SK-N-SH treated with all-trans-retinoic acid at 6 μM for 48 hours (cell line): Measurements from ENCODE around the gene KLF13.

Source experiments
- ATAC-seq: fragments of 200-7000 bp; cut with Tn5 transposase; 3 replicates; pipeline ENCODE4 v1.9.1; 2020; ENCODE audit warnings: mild to moderate bottlenecking, moderate library complexity
- CREB5 ChIP-seq: fragments of 250-450 bp; sonication (Bioruptor Pico); IDR thresholded peaks from 2 replicates; pipeline ENCODE4 v1.5.1; 2020; ENCODE audit warnings: low read depth, mild to moderate bottlenecking, moderate library complexity
- CSDC2 ChIP-seq: fragments of 250-450 bp; sonication (Bioruptor Pico); IDR thresholded peaks from 2 replicates; pipeline ENCODE4 v1.5.0; 2020; ENCODE audit warnings: mild to moderate bottlenecking, moderate library complexity
- CSRNP3 ChIP-seq: fragments of 250-450 bp; sonication (Bioruptor Pico); IDR thresholded peaks from 2 replicates; pipeline ENCODE4 v1.5.1; 2021; ENCODE audit warnings: mild to moderate bottlenecking, moderate library complexity
- GLIS3 ChIP-seq: fragments of 250-450 bp; sonication (Bioruptor Pico); IDR thresholded peaks from 2 replicates; pipeline ENCODE4 v1.5.0; 2020; ENCODE audit warnings: mild to moderate bottlenecking, moderate library complexity
- ISL1 ChIP-seq: fragments of 250-450 bp; sonication (Bioruptor Pico); IDR thresholded peaks from 2 replicates; pipeline ENCODE4 v2.1.2; 2022; ENCODE audit warnings: mild to moderate bottlenecking, moderate library complexity
- PATZ1 ChIP-seq: fragments of 250-450 bp; sonication (Bioruptor Pico); IDR thresholded peaks from 2 replicates; pipeline ENCODE4 v1.8.0; 2020; ENCODE audit warnings: mild to moderate bottlenecking, moderate library complexity, borderline replicate concordance
- POU6F1 ChIP-seq: fragments of 250-450 bp; sonication (Bioruptor Pico); IDR thresholded peaks from 2 replicates; pipeline ENCODE4 v1.8.0; 2021; ENCODE audit warnings: low read depth, mild to moderate bottlenecking, moderate library complexity, borderline replicate concordance
- PPARA ChIP-seq: fragments of 250-450 bp; sonication (Bioruptor Pico); IDR thresholded peaks from 2 replicates; pipeline ENCODE4 v1.5.0; 2020; ENCODE audit warnings: mild to moderate bottlenecking, borderline replicate concordance
- RARB ChIP-seq: fragments of 250-450 bp; sonication (Bioruptor Pico); IDR thresholded peaks from 2 replicates; pipeline ENCODE4 v1.8.0; 2021; ENCODE audit warnings: mild to moderate bottlenecking, moderate library complexity
- SNAI2 ChIP-seq: fragments of 250-450 bp; sonication (Bioruptor Pico); IDR thresholded peaks from 2 replicates; pipeline ENCODE4 v1.5.0; 2020; ENCODE audit warnings: mild to moderate bottlenecking, moderate library complexity
- TCF4 ChIP-seq: fragments of 250-450 bp; sonication (Bioruptor Pico); IDR thresholded peaks from 2 replicates; pipeline ENCODE4 v1.8.0; 2021; ENCODE audit warnings: mild to moderate bottlenecking, moderate library complexity, borderline replicate concordance
- TOX ChIP-seq: fragments of 250-450 bp; sonication (Bioruptor Pico); IDR thresholded peaks from 2 replicates; pipeline ENCODE4 v1.8.0; 2021; ENCODE audit warnings: mild to moderate bottlenecking, moderate library complexity, borderline replicate concordance
- TSHZ2 ChIP-seq: fragments of 250-450 bp; sonication (Bioruptor Pico); IDR thresholded peaks from 2 replicates; pipeline ENCODE4 v1.5.0; 2020; ENCODE audit warnings: mild to moderate bottlenecking, moderate library complexity
- ZC3H10 ChIP-seq: fragments of 250-450 bp; sonication (Bioruptor Pico); IDR thresholded peaks from 2 replicates; pipeline ENCODE4 v1.5.1; 2021; ENCODE audit warnings: mild to moderate bottlenecking, moderate library complexity
- ZFP3 ChIP-seq: fragments of 250-450 bp; sonication (Bioruptor Pico); IDR thresholded peaks from 2 replicates; pipeline ENCODE4 v1.5.0; 2020; ENCODE audit warnings: mild to moderate bottlenecking, moderate library complexity
- ZFP30 ChIP-seq: fragments of 450-650 bp; formaldehyde crosslinking; IDR thresholded peaks from 2 replicates; pipeline ENCODE4 v1.5.0; 2022; ENCODE audit warnings: mild to moderate bottlenecking, moderate library complexity
- ZNF565 ChIP-seq: fragments of 450-650 bp; formaldehyde crosslinking; conservative IDR thresholded peaks from 2 replicates; pipeline ENCODE4 v1.5.0; 2020; ENCODE audit warnings: low read depth, mild to moderate bottlenecking, moderate library complexity
- ZNF70 ChIP-seq: fragments of 450-650 bp; formaldehyde crosslinking; IDR thresholded peaks from 2 replicates; pipeline ENCODE4 v1.5.0; 2020; ENCODE audit warnings: mild to moderate bottlenecking, moderate library complexity
- ZNF8 ChIP-seq: fragments of 450-650 bp; formaldehyde crosslinking; IDR thresholded peaks from 2 replicates; pipeline ENCODE4 v1.5.0; 2020; ENCODE audit warnings: mild to moderate bottlenecking, moderate library complexity

Gene KLF13

GRCh38 chr15:31326156-31326874 lies at the start of gene KLF13:
TSS of gene KLF13 (plus strand) at chr15:31326835. CDS start at chr15:31327213, 378 bp downstream.
- ATAC-seq: peak; percentile 87
- TF ChIP-seq ZC3H10 (CRISPR knock-in tag) (no peak), ZFP30 (CRISPR knock-in tag) (no peak), CSDC2 (CRISPR knock-in tag) (no peak), ZNF8 (CRISPR knock-in tag) (no peak), TSHZ2 (CRISPR knock-in tag) (no peak), TCF4 (CRISPR knock-in tag) (no peak), ZNF565 (CRISPR knock-in tag) (no peak), CREB5 (CRISPR knock-in tag) (no peak), CSRNP3 (no peak), SNAI2 (CRISPR knock-in tag) (no peak), PATZ1 (CRISPR knock-in tag) (no peak), PPARA (no peak), ZNF70 (no peak), RARB (CRISPR knock-in tag) (no peak), ISL1 (CRISPR knock-in tag) (no peak), TOX (CRISPR knock-in tag) (no peak)

GRCh38 chr15:31277335-31278060 lies 49.1 kb upstream of the KLF13 start:
- ATAC-seq: no peak
- TF ChIP-seq ZNF70 (no peak), CREB5 (CRISPR knock-in tag) (no peak)

GRCh38 chr15:31278061-31278445 lies 48.6 kb upstream of the KLF13 start:
- no peak for TF ChIP-seq GLIS3
- no peak for TF ChIP-seq ISL1 (CRISPR knock-in tag)
- TF ChIP-seq PATZ1 (CRISPR knock-in tag): no peak
- no peak for TF ChIP-seq POU6F1
- no peak for TF ChIP-seq ZFP30 (CRISPR knock-in tag)
- no peak for TF ChIP-seq ZC3H10 (CRISPR knock-in tag)
- TF ChIP-seq ZFP3 (CRISPR knock-in tag): no peak
- no peak for ATAC-seq
